Islet precursor cell (in vitro differentiated cells): ENCODE measurements around the gene OR4D9.

ENCODE experiments used
- DNase-seq: peaks from one replicate; pipeline ENCODE4 v3.0.0-alpha.2; 2018

OR4D9 gene

GRCh38 chr11:59550842-59551658 is 39.7 kb downstream of the OR4D9 start:
- peak; percentile 89 for DNase-seq

GRCh38 chr11:59551659-59552521 is 40.6 kb downstream of the OR4D9 start:
- peak; percentile 53 for DNase-seq

GRCh38 chr11:59552844-59553243 is 41.5 kb downstream of the OR4D9 start:
- DNase-seq, result peak; percentile 45

GRCh38 chr11:59553323-59553722 is 42.0 kb downstream of the OR4D9 start:
- DNase-seq, result peak; percentile 42

GRCh38 chr11:59555601-59556114 is 44.3 kb downstream of the OR4D9 start:
- DNase-seq, result no peak

GRCh38 chr11:59556115-59556916 is 45.0 kb downstream of the OR4D9 start:
- peak; percentile 86 for DNase-seq

- DNase-seq, result peak; percentile 66
Observed at GRCh38 chr11:59556917-59557348, 45.6 kb downstream of the OR4D9 start.

- DNase-seq, result no peak
Observed at GRCh38 chr11:59558270-59558643, 46.9 kb downstream of the OR4D9 start.

GRCh38 chr11:59559886-59560285 is 48.5 kb downstream of the OR4D9 start:
- peak; percentile 59 for DNase-seq

GRCh38 chr11:59560290-59560701 is 49.0 kb downstream of the OR4D9 start:
- DNase-seq, result peak; percentile 91

GRCh38 chr11:59560702-59561473 is 49.5 kb downstream of the OR4D9 start:
- peak; percentile 91 for DNase-seq

GRCh38 chr11:59562292-59562691 is 51.0 kb downstream of the OR4D9 start:
- DNase-seq, result no peak
